Neural cell (in vitro differentiated cells): ENCODE data around the gene FLOT2. TPM values are rescaled to one million over a fixed set of nuclear protein-coding genes. Genes with fewer than 3 reads are reported as not detected.

Experiments used
- H2AFZ ChIP-seq: fragments of 200-600, 300-800 bp; sonication (generic), shearing (Covaris generic); 2 replicates; pipeline ENCODE4 v1.6.0; 2014; ENCODE audit warnings: low read depth, mild to moderate bottlenecking, antibody characterized with exemption, low read length, moderate library complexity
- H3F3A ChIP-seq: fragments of 200-600 bp; shearing (Covaris generic); 2 replicates; pipeline ENCODE4 v1.6.1; 2016; ENCODE audit warnings: mild to moderate bottlenecking, moderate library complexity, mixed read lengths, antibody characterized with exemption, low read length; ENCODE audit not compliant: insufficient read depth, poor library complexity, severe bottlenecking
- H3K27ac ChIP-seq: fragments of 200-600, 300-800 bp; sonication (generic), shearing (Covaris generic); 2 replicates; pipeline ENCODE4 v1.5.1; 2014; ENCODE audit warnings: mild to moderate bottlenecking, low read length, moderate library complexity
- H3K27me3 ChIP-seq: fragments of 300-800, 200-600 bp; sonication (generic), shearing (Covaris generic); 2 replicates; pipeline ENCODE4 v1.6.0; 2014; ENCODE audit warnings: mild to moderate bottlenecking, low read depth, low read length, moderate library complexity; ENCODE audit not compliant: insufficient read depth
- H3K36me3 ChIP-seq: fragments of 300-800, 200-600 bp; sonication (generic), shearing (Covaris generic); 2 replicates; pipeline ENCODE4 v1.5.1; 2014; ENCODE audit warnings: mild to moderate bottlenecking, antibody characterized with exemption, low read length, moderate library complexity; ENCODE audit not compliant: insufficient read depth
- H3K4me2 ChIP-seq: fragments of 300-800, 200-600 bp; sonication (generic), shearing (Covaris generic); 2 replicates; pipeline ENCODE4 v1.6.0; 2014; ENCODE audit warnings: mild to moderate bottlenecking, low read length
- H3K4me3 ChIP-seq: fragments of 300-800, 200-600 bp; sonication (generic), shearing (Covaris generic); 2 replicates; pipeline ENCODE4 v1.5.1; 2014; ENCODE audit warnings: mild to moderate bottlenecking, low read length, moderate library complexity
- H3K79me2 ChIP-seq: fragments of 200-600 bp; shearing (Covaris generic); replicated peaks from 2 replicates; pipeline ENCODE4 v1.6.0; 2014; ENCODE audit warnings: mild to moderate bottlenecking, low read length, moderate library complexity; ENCODE audit not compliant: insufficient read depth
- H3K9ac ChIP-seq: fragments of 300-800, 200-600 bp; sonication (generic), shearing (Covaris generic); 2 replicates; pipeline ENCODE4 v1.6.1; 2016; ENCODE audit warnings: mild to moderate bottlenecking, low read length, mixed read lengths
- H3K9me2 ChIP-seq: fragments of 200-600 bp; shearing (Covaris generic); 2 replicates; pipeline ENCODE4 v1.6.1; 2016; ENCODE audit warnings: mild to moderate bottlenecking, low read length, mixed read lengths; ENCODE audit not compliant: insufficient read depth
- H3K9me3 ChIP-seq: fragments of 200-600, 300-800 bp; sonication (generic), shearing (Covaris generic); 2 replicates; pipeline ENCODE4 v1.6.1; 2016; ENCODE audit warnings: mild to moderate bottlenecking, mixed run types, low read length, moderate library complexity, mixed read lengths
- H4K20me1 ChIP-seq: fragments of 200-600 bp; shearing (Covaris generic); 2 replicates; pipeline ENCODE4 v1.6.1; 2016; ENCODE audit warnings: mild to moderate bottlenecking, mixed run types; ENCODE audit not compliant: insufficient read depth
- CTCF ChIP-seq: fragments of 450-650 bp; IDR thresholded peaks from 2 replicates; pipeline ENCODE4 v1.5.1; 2014; ENCODE audit warnings: antibody characterized with exemption, mild to moderate bottlenecking, moderate library complexity; ENCODE audit not compliant: poor library complexity, severe bottlenecking
- EP300 ChIP-seq: fragments of 450-650 bp; conservative IDR thresholded peaks from 2 replicates; pipeline ENCODE4 v1.6.1; 2014; ENCODE audit warnings: antibody characterized with exemption, mild to moderate bottlenecking, moderate library complexity; ENCODE audit not compliant: poor library complexity, severe bottlenecking
- EZH2 ChIP-seq: fragments of 200-600, 300-800 bp; shearing (Covaris generic), sonication (generic); IDR thresholded peaks from 2 replicates; pipeline ENCODE4 v1.6.1; 2014; ENCODE audit warnings: antibody characterized with exemption, low read length, borderline replicate concordance, mild to moderate bottlenecking; ENCODE audit not compliant: insufficient read depth, poor library complexity, severe bottlenecking
- MXI1 ChIP-seq: fragments of 450-650 bp; conservative IDR thresholded peaks from 2 replicates; pipeline ENCODE4 v1.6.1; 2014; ENCODE audit warnings: antibody characterized with exemption, mild to moderate bottlenecking; ENCODE audit not compliant: poor library complexity, severe bottlenecking
- POLR2AphosphoS5 ChIP-seq: IDR thresholded peaks from 2 replicates; pipeline ENCODE4 v1.6.1; 2012
- RAD21 ChIP-seq: fragments of 450-650 bp; conservative IDR thresholded peaks from 2 replicates; pipeline ENCODE4 v1.6.1; 2014; ENCODE audit warnings: antibody characterized with exemption, mild to moderate bottlenecking, moderate library complexity
- REST ChIP-seq: IDR thresholded peaks from 2 replicates; pipeline ENCODE4 v1.6.1; 2012; ENCODE audit warnings: borderline replicate concordance
- SMC3 ChIP-seq: fragments of 450-650 bp; conservative IDR thresholded peaks from 2 replicates; pipeline ENCODE4 v1.6.1; 2014; ENCODE audit warnings: antibody characterized with exemption, mild to moderate bottlenecking, moderate library complexity; ENCODE audit not compliant: poor library complexity
- TAF1 ChIP-seq: IDR thresholded peaks from 2 replicates; pipeline ENCODE4 v1.6.1; 2012; ENCODE audit warnings: low read depth
- polyA plus RNA-seq: library from polyadenylated mRNA; depleted of rRNA; stranded (reverse); fragments of >200 nt; gene quantifications from 2 replicates; pipeline ENCODE4 v1.2.3, GENCODE V29; 2014

The FLOT2 gene
- polyA plus RNA-seq, 1 donor from 2014 or later: 27.5 TPM

GRCh38 chr17:28917465-28917864, 19.9 kb upstream of the FLOT2 start:
- TF ChIP-seq EZH2 (no peak), RAD21 (no peak), CTCF (no peak), MXI1 (no peak), REST (no peak), TAF1 (no peak), EP300 (no peak), POLR2AphosphoS5 (no peak), SMC3 (no peak)
- Histone ChIP-seq H3K27ac (no peak overlapping the region), H3K79me2 (no peaks in the 10 kb centered on the region), H3K4me2 (no peak overlapping the region), H3K36me3 (peaks cover 11% of the 10 kb centered on the region), H3K4me3 (no peak overlapping the region), H4K20me1 (no peaks in the 10 kb centered on the region), H3K9me2 (no peaks in the 10 kb centered on the region), H3K9me3 (no peaks in the 10 kb centered on the region), H3K27me3 (no peaks in the 10 kb centered on the region), H2AFZ (no peak overlapping the region), H3F3A (no peaks in the 10 kb centered on the region), H3K9ac (no peak overlapping the region)

GRCh38 chr17:28917029-28917428, 19.5 kb upstream of the FLOT2 start:
- Histone ChIP-seq H3K9me2 (no peaks in the 10 kb centered on the region), H3K4me3 (no peak overlapping the region), H3F3A (no peaks in the 10 kb centered on the region), H3K9me3 (no peaks in the 10 kb centered on the region), H3K27me3 (no peaks in the 10 kb centered on the region), H3K4me2 (no peak overlapping the region), H3K79me2 (no peaks in the 10 kb centered on the region), H3K9ac (no peak overlapping the region), H3K36me3 (peaks cover 11% of the 10 kb centered on the region), H2AFZ (no peak overlapping the region), H4K20me1 (no peaks in the 10 kb centered on the region), H3K27ac (no peak overlapping the region)
- no peak for TF ChIP-seq SMC3
- no peak for TF ChIP-seq TAF1
- TF ChIP-seq MXI1: no peak
- no peak for TF ChIP-seq EP300
- no peak for TF ChIP-seq RAD21
- no peak for TF ChIP-seq EZH2
- no peak for TF ChIP-seq POLR2AphosphoS5
- no peak for TF ChIP-seq CTCF
- no peak for TF ChIP-seq REST
